Spinal cord (tissue), 10 donors: ENCODE data around the gene GABPB2. TPM values are rescaled to one million over a fixed set of nuclear protein-coding genes. Genes with fewer than 3 reads are reported as not detected.
"Not testable (repeated sequence)": the region's sequence is repeated elsewhere in the genome, so short reads cannot be mapped to it uniquely, and the experiment has no call there.

Experiments
- DNase-seq, 6 donors: peaks; one replicate each; pipeline versions ENCODE4 v3.0.0 to v3.0.0-alpha.2; 2013 to 2015; ENCODE audit warnings: low spot score in 6 of 6, low read depth in 4 of 6
- H3K27ac ChIP-seq: one replicate; pipeline ENCODE4 v1.5.1; 2013; ENCODE audit warnings: low read depth, low read length, control low read depth
- H3K27me3 ChIP-seq: one replicate; pipeline ENCODE4 v1.6.1; 2013; ENCODE audit warnings: low read length; ENCODE audit not compliant: control insufficient read depth, insufficient read depth
- H3K36me3 ChIP-seq: one replicate; pipeline ENCODE4 v1.6.1; 2013; ENCODE audit warnings: low read length; ENCODE audit not compliant: control insufficient read depth, insufficient read depth
- H3K4me1 ChIP-seq: one replicate; pipeline ENCODE4 v1.6.1; 2013; ENCODE audit warnings: low read length; ENCODE audit not compliant: control insufficient read depth, insufficient read depth
- H3K4me3 ChIP-seq: one replicate; pipeline ENCODE4 v1.5.1; 2013; ENCODE audit warnings: low read depth, low read length, control low read depth
- H3K9me3 ChIP-seq: one replicate; pipeline ENCODE4 v1.6.1; 2013; ENCODE audit warnings: low read length; ENCODE audit not compliant: control insufficient read depth, insufficient read depth
- WGBS: methylation state at CpG from one replicate; pipeline ENCODE4 v1.1.5; 2013; ENCODE audit warnings: missing lambda C conversion rate; ENCODE audit not compliant: insufficient coverage; 5-methylcytosine and 5-hydroxymethylcytosine counted together
- polyA plus RNA-seq, 2 donors: library from polyadenylated mRNA; unstranded; fragments of 120-200 nt; gene quantifications; one replicate each; pipeline ENCODE4 v1.2.1, GENCODE V29; 2013; ENCODE audit not compliant: insufficient read length in 2 of 2
- total RNA-seq, 2 donors: library from RNA; depleted of rRNA in 1 of 2; stranded (reverse); fragments of 120-200 nt in 1 of 2; fragments of >200 nt in 1 of 2; gene quantifications; one replicate each; pipeline versions ENCODE4 v1.2.3 to v1.2.4, GENCODE V29; 2013 to 2014
- donor health status: healthy.

GABPB2 gene
- total and polyA plus RNA-seq, 4 donors = 6.2 to 18.1 (median 13.6) TPM

GRCh38 chr1:151072224-151072623 lies 1.7 kb downstream of the GABPB2 start:
- no peak overlapping the region for H3K4me3 ChIP-seq
- DNase-seq = no peak
- 71% methylated on average over 10 of the region's 13 CpGs for WGBS
- peaks cover 23% of the 10 kb centered on the region for H3K36me3 ChIP-seq
- H3K27me3 ChIP-seq = no peaks in the 10 kb centered on the region
- H3K27ac ChIP-seq = peak overlapping the region; percentile 100
- peaks cover 27% of the 10 kb centered on the region for H3K4me1 ChIP-seq
- H3K9me3 ChIP-seq = no peaks in the 10 kb centered on the region

GRCh38 chr1:151085953-151086559 lies 15.5 kb downstream of the GABPB2 start:
- H3K27me3 ChIP-seq = no peaks in the 10 kb centered on the region
- no peak for DNase-seq
- no peaks in the 10 kb centered on the region for H3K4me1 ChIP-seq
- H3K27ac ChIP-seq = no peak overlapping the region
- 80% methylated on average over 1 of the region's 4 CpGs for WGBS
- peaks cover 4% of the 10 kb centered on the region for H3K36me3 ChIP-seq
- H3K4me3 ChIP-seq = no peak overlapping the region
- no peaks in the 10 kb centered on the region for H3K9me3 ChIP-seq

GRCh38 chr1:151097426-151097825 lies 26.9 kb downstream of the GABPB2 start:
- not testable (repeated sequence) for H3K27me3 ChIP-seq, H3K4me3 ChIP-seq, H3K36me3 ChIP-seq, H3K9me3 ChIP-seq, H3K27ac ChIP-seq, DNase-seq, H3K4me1 ChIP-seq
- WGBS = 92% methylated on average over 4 of the region's 6 CpGs

- Histone ChIP-seq H3K27ac (no peak overlapping the region), H3K9me3 (no peaks in the 10 kb centered on the region), H3K4me3 (no peak overlapping the region), H3K36me3 (peaks cover 4% of the 10 kb centered on the region), H3K4me1 (no peaks in the 10 kb centered on the region), H3K27me3 (no peaks in the 10 kb centered on the region)
- DNase-seq = no peak
- WGBS = no CpG with 5 or more reads among the region's 1 CpG
These were observed 27.6 kb downstream of the GABPB2 start for GRCh38 chr1:151098126-151098525.

GRCh38 chr1:151104630-151105029 lies 34.1 kb downstream of the GABPB2 start:
- no peak overlapping the region for H3K27ac ChIP-seq
- no peaks in the 10 kb centered on the region for H3K27me3 ChIP-seq
- peaks cover 14% of the 10 kb centered on the region for H3K36me3 ChIP-seq
- no peaks in the 10 kb centered on the region for H3K9me3 ChIP-seq
- H3K4me1 ChIP-seq = no peaks in the 10 kb centered on the region
- no peak overlapping the region for H3K4me3 ChIP-seq
- DNase-seq = no peak

GRCh38 chr1:151106894-151107293 lies 36.3 kb downstream of the GABPB2 start:
- WGBS = no CpG with 5 or more reads among the region's 2 CpGs
- no peak overlapping the region for H3K27ac ChIP-seq
- no peak overlapping the region for H3K4me3 ChIP-seq
- no peaks in the 10 kb centered on the region for H3K4me1 ChIP-seq
- no peaks in the 10 kb centered on the region for H3K27me3 ChIP-seq
- peaks cover 23% of the 10 kb centered on the region for H3K36me3 ChIP-seq
- DNase-seq = no peak
- H3K9me3 ChIP-seq = no peaks in the 10 kb centered on the region

- Histone ChIP-seq H3K4me3 (no peak overlapping the region), H3K4me1 (no peaks in the 10 kb centered on the region), H3K9me3 (no peaks in the 10 kb centered on the region), H3K27me3 (no peaks in the 10 kb centered on the region), H3K36me3 (peaks cover 30% of the 10 kb centered on the region), H3K27ac (no peak overlapping the region)
- no peak for DNase-seq
- 93% methylated on average over 5 of the region's 5 CpGs for WGBS
These were observed 37.8 kb downstream of the GABPB2 start for GRCh38 chr1:151108331-151108730.

GRCh38 chr1:151113877-151114276 lies 43.3 kb downstream of the GABPB2 start:
- H3K4me1 ChIP-seq = no peaks in the 10 kb centered on the region
- no peaks in the 10 kb centered on the region for H3K9me3 ChIP-seq
- WGBS = 87% methylated on average over 3 of the region's 5 CpGs
- no peaks in the 10 kb centered on the region for H3K27me3 ChIP-seq
- peaks cover 32% of the 10 kb centered on the region for H3K36me3 ChIP-seq
- H3K4me3 ChIP-seq = no peak overlapping the region
- no peak for DNase-seq
- no peak overlapping the region for H3K27ac ChIP-seq

GRCh38 chr1:151124763-151125403 lies 54.3 kb downstream of the GABPB2 start:
- Histone ChIP-seq H3K27ac (no peak overlapping the region), H3K4me1 (no peaks in the 10 kb centered on the region), H3K4me3 (no peak overlapping the region), H3K27me3 (no peaks in the 10 kb centered on the region), H3K36me3 (peaks cover 11% of the 10 kb centered on the region), H3K9me3 (no peaks in the 10 kb centered on the region)
- no peak for DNase-seq
- WGBS = no CpG with 5 or more reads among the region's 5 CpGs

GRCh38 chr1:151128800-151129199 lies 58.2 kb downstream of the GABPB2 start:
- Histone ChIP-seq H3K27me3 (peaks cover 2% of the 10 kb centered on the region), H3K27ac (no peak overlapping the region), H3K4me1 (peaks cover 21% of the 10 kb centered on the region), H3K36me3 (peaks cover 23% of the 10 kb centered on the region), H3K4me3 (no peak overlapping the region), H3K9me3 (no peaks in the 10 kb centered on the region)
- 72% methylated on average over 4 of the region's 6 CpGs for WGBS
- DNase-seq = no peak
